Measurements from ENCODE around the gene PIK3AP1. TPM values are rescaled to one million over a fixed set of nuclear protein-coding genes. Genes with fewer than 3 reads are reported as not detected.

PIK3AP1 gene
- total RNA-seq, 1 donor from 2014 or later, result 3.8 TPM

DNA sequence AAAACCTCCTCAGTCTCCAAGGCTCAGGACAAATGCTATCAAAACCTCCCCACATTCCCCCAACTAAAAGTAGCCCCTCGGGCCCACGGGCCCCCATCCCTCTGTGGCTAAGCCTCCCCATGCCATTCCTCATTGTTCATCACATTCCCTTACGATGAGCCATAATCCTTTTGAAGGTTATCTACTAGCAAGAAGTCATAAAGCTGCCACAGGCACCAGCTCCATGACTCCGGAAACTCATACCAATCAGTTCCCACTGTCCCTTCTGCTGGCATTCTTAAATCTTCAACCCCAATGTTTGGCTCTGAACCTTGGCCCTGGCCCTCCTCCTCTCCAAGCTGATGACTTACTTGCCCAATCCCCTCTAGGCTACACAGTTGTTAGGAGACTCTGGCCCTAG, 114.1 kb downstream of the PIK3AP1 start:
- H3F3A ChIP-seq (ENCODE audit: low read depth), result peaks cover 6% of the 10 kb centered on the region
- H3K79me2 ChIP-seq (ENCODE audit: low read depth), result no peaks in the 10 kb centered on the region
- no peaks in the 10 kb centered on the region for H3K36me3 Mint-ChIP-seq
- no peak overlapping the region for H3K27ac Mint-ChIP-seq
- H3K4me1 Mint-ChIP-seq, result peaks cover 20% of the 10 kb centered on the region
- no peaks in the 10 kb centered on the region for H4K20me1 ChIP-seq (ENCODE audit: low read depth)
- no peaks in the 10 kb centered on the region for H3K36me3 ChIP-seq
- no peak overlapping the region for H2AFZ ChIP-seq (replicated peaks)
- TF ChIP-seq EZH2 (IDR thresholded peaks at IDR 0.05), result no peak
- TF ChIP-seq, protein P1, sequence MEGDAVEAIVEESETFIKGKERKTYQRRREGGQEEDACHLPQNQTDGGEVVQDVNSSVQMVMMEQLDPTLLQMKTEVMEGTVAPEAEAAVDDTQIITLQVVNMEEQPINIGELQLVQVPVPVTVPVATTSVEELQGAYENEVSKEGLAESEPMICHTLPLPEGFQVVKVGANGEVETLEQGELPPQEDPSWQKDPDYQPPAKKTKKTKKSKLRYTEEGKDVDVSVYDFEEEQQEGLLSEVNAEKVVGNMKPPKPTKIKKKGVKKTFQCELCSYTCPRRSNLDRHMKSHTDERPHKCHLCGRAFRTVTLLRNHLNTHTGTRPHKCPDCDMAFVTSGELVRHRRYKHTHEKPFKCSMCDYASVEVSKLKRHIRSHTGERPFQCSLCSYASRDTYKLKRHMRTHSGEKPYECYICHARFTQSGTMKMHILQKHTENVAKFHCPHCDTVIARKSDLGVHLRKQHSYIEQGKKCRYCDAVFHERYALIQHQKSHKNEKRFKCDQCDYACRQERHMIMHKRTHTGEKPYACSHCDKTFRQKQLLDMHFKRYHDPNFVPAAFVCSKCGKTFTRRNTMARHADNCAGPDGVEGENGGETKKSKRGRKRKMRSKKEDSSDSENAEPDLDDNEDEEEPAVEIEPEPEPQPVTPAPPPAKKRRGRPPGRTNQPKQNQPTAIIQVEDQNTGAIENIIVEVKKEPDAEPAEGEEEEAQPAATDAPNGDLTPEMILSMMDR (IDR thresholded peaks at IDR 0.05), result no peak
- no peak for TF ChIP-seq EZH2phosphoT487 (IDR thresholded peaks at IDR 0.05)
- no peak overlapping the region for H3K4me2 ChIP-seq
- H3K27ac ChIP-seq, result no peak overlapping the region
- H3K4me3 ChIP-seq, result no peak overlapping the region
- no peak for DNase-seq (ENCODE audit: low spot score)
- no peak overlapping the region for H3K9ac ChIP-seq
- peaks cover 9% of the 10 kb centered on the region for H3K4me1 ChIP-seq
- H3K27me3 Mint-ChIP-seq (ENCODE audit: insufficient read depth, low read depth), result peaks cover 9% of the 10 kb centered on the region
- no peaks in the 10 kb centered on the region for H3K9me3 Mint-ChIP-seq
- no peak overlapping the region for H3K4me3 Mint-ChIP-seq
- H3K9me3 ChIP-seq (ENCODE audit: low read depth), result no peaks in the 10 kb centered on the region
- H3K27me3 ChIP-seq, result no peaks in the 10 kb centered on the region

DNA sequence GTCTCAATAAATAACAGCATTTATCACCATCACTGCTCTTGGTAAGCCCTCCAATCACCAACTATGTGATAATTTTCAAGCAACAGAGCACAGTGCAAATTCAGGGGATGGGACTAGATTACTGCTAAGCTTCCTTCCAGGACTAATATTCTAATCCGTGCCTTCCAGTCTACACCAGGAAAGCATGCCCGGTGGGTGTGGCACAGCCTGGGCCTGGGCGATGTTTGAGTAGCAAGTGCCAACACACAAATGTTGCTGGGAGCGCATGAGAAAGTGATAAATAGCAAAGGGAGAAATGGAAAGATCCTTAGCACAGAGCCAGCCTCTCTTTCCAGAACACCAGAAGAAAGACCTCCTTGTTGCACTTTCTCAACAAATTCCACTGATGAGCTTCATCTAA, 120.0 kb downstream of the PIK3AP1 start:
- TF ChIP-seq, protein P1 (IDR thresholded peaks at IDR 0.05), result no peak
- no peak for TF ChIP-seq EZH2phosphoT487 (IDR thresholded peaks at IDR 0.05)
- TF ChIP-seq EZH2 (IDR thresholded peaks at IDR 0.05), result no peak
- Histone ChIP-seq H3F3A (ENCODE audit: low read depth) (no peaks in the 10 kb centered on the region), H4K20me1 (ENCODE audit: low read depth) (no peaks in the 10 kb centered on the region), H3K4me3 (no peak overlapping the region), H3K4me1 (no peaks in the 10 kb centered on the region), H3K36me3 (no peaks in the 10 kb centered on the region), H3K9me3 (ENCODE audit: low read depth) (no peaks in the 10 kb centered on the region), H3K79me2 (ENCODE audit: low read depth) (no peaks in the 10 kb centered on the region), H3K27me3 (no peaks in the 10 kb centered on the region), H3K4me2 (no peak overlapping the region), H2AFZ (replicated peaks) (no peak overlapping the region), H3K27ac (no peak overlapping the region), H3K9ac (no peak overlapping the region)
- H3K27me3 Mint-ChIP-seq (ENCODE audit: insufficient read depth, low read depth), result no peaks in the 10 kb centered on the region
- H3K4me3 Mint-ChIP-seq, result no peak overlapping the region
- H3K36me3 Mint-ChIP-seq, result no peaks in the 10 kb centered on the region
- no peaks in the 10 kb centered on the region for H3K9me3 Mint-ChIP-seq
- H3K4me1 Mint-ChIP-seq, result no peaks in the 10 kb centered on the region
- DNase-seq (ENCODE audit: low spot score), result no peak
- no peak overlapping the region for H3K27ac Mint-ChIP-seq

DNA sequence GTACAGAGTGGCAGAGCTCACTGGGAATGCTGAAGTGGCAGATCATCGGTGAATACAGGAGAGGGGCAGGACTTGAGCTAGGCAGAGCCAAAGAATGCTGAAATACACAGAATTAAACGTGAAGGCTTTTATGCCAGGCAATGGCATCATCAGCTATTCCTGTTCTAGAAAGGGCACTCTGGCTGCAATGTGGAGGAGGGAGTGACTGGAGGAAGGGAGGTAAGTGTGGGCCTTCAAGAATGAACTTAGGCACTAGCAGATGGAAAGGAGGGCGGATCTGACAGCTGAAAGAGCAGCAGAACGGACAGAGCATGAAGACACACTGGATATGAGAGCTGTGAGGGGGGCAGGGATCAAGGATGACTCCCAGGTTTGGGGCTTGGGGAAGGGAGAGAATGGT, 121.5 kb downstream of the PIK3AP1 start:
- DNase-seq (ENCODE audit: low spot score), result no peak
- H4K20me1 ChIP-seq (ENCODE audit: low read depth), result no peaks in the 10 kb centered on the region
- H3K27ac Mint-ChIP-seq, result no peak overlapping the region
- H3K79me2 ChIP-seq (ENCODE audit: low read depth), result no peaks in the 10 kb centered on the region
- H3K4me2 ChIP-seq, result no peak overlapping the region
- no peak overlapping the region for H2AFZ ChIP-seq (replicated peaks)
- H3K27me3 ChIP-seq, result no peaks in the 10 kb centered on the region
- no peak overlapping the region for H3K4me3 Mint-ChIP-seq
- no peak overlapping the region for H3K27ac ChIP-seq
- no peak overlapping the region for H3K4me3 ChIP-seq
- H3F3A ChIP-seq (ENCODE audit: low read depth), result no peaks in the 10 kb centered on the region
- TF ChIP-seq, protein P1 (IDR thresholded peaks at IDR 0.05), result no peak
- TF ChIP-seq EZH2 (IDR thresholded peaks at IDR 0.05) (no peak), EZH2phosphoT487 (IDR thresholded peaks at IDR 0.05) (no peak)
- no peaks in the 10 kb centered on the region for H3K36me3 Mint-ChIP-seq
- no peaks in the 10 kb centered on the region for H3K36me3 ChIP-seq
- no peaks in the 10 kb centered on the region for H3K9me3 ChIP-seq (ENCODE audit: low read depth)
- H3K9ac ChIP-seq, result no peak overlapping the region
- H3K4me1 Mint-ChIP-seq, result no peaks in the 10 kb centered on the region
- no peaks in the 10 kb centered on the region for H3K27me3 Mint-ChIP-seq (ENCODE audit: insufficient read depth, low read depth)
- no peaks in the 10 kb centered on the region for H3K9me3 Mint-ChIP-seq
- H3K4me1 ChIP-seq, result no peaks in the 10 kb centered on the region
